NCI-H446 (cell line): ENCODE data around the gene NEK7.

ENCODE experiments used
- DNase-seq, 2 experiments: peaks; one replicate each; lab custom pipeline; 2025; lab: John Stamatoyannopoulos, UW

NEK7 gene

DNA sequence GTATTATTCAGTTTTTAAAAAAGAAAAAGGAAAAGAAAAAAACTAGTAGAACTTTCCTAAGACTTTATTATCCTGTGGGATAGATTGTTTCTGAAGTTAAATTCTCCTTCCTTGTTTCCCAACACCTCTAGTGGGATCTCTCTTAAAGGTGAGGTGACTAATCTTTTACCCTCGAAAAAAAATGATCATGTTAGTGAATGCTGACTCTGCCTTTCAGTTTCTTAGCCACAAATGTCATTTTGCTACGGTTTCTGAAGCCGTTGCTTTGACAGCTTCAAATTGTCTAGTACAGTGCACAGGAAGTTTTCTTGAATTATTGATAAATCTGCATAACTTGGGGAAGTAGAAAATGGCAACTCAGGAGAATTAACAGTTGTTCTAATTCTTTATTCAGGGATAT, 13.0 kb upstream of the NEK7 start:
- DNase-seq: no peak

DNA sequence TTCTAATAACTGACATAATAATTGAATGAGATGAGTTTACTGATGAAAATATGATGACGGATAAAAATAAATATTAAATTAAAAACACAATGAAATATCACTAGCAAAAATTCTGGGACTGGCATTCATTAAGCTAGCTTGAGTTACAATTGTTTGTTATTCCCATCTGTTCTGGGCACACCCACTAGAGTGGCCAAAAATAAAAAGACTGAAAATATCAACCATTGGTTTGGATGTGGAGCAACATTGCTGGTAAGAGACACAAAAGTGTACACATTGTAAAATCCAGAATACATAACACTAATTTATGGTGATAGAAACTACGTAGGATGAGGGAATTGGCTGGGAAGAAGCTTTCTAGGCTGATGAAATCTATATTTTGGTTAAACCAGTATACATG, 9.6 kb upstream of the NEK7 start:
- no peak for DNase-seq

DNA sequence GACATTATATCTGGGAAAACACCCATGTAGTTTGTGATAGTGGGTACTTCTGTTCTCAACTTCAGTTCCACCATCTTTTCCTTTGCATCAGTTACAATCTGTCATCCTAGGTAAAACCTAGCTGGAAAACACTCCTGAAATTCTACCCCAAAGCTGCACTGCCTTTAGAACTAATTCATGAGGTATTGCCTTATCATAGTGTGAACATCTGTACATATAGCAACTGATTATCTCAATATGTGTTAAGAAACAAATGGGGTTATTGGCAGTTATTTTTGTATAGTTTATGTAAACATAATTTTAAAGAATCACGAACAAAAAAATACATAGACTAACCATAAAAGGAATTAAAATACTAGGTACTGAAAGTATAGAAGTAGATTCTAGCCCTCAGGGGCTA, 6.4 kb upstream of the NEK7 start:
- no peak for DNase-seq

DNA sequence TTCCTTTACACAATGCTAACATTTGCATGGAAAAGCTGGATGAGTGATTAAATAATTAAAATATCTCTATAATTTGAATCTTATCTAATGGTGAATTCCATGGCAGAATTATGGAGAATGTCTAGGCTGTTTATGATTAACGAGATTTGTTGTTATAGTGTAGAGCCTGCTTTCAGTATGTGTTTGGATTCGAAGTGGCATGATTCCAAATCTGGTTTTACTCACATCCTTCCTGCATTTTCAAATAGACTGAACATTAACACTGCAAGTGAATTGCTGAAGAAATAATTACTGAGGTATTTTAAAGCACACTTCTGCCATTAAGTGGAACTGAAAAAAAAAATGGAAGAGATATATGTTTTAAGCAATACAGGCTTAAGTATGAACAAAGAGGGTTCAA, 5.1 kb upstream of the NEK7 start:
- peak in 1 of 2 experiments; percentile 29 for DNase-seq

DNA sequence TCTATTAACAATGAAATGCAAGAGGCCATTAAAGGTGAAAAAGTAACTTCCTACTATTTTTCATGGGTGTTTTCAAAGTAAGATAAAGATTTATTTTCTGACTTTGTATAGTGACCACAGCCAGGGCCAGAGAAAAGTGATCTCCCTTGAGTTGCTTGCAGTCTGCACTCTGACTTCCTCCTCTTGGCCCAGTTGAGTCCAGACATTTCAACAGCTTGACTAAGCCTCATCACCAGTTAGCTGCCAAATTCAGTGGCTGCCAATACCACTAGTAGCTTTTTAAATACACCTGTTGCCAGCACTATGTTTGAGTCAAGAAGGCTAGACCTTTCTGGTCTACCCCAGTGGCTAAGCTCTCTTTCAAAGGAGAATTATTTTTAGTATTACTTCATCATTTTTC, 3.7 kb upstream of the NEK7 start:
- peak; percentile 53 to 80 for DNase-seq

DNA sequence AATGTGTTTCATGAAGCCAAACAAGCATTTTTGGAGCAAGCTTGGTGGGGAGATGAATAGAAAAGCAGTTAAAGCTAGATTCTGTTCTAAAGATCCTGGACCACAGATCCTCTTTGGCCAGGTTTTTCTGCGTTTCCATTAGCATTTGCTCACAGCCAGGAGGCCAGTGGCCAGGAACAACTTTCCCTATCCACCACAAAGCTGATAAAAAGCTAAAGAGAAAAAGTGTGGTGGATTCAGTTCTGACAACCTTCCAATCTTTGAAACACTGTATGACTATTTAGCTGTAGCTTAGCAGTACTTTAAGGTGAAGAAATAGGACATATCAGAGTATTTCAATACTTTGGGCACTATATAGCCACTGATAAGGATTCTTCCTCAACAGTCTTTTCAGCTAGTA, 3.0 kb upstream of the NEK7 start:
- DNase-seq: peak in 1 of 2 experiments; percentile 31

DNA sequence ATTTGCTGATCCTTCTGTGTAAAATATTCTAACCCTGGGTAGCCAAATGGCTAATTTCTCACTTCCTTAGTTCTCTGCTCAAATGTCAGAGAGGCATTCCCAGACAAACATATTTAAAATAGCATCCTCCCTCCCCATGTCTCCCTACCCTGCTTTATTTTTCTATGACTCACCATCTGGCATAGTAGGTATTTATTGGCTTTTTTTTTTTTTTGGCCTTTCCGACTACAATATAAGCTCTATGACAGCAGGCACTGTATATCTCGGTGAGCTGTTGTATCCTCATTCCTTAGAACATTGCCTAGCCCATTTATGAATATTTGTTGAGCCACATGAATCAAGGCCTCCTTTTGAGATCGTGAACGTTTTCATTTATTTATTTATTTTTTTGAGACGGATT, 1.5 kb upstream of the NEK7 start:
- peak in 1 of 2 experiments; percentile 76 for DNase-seq

DNA sequence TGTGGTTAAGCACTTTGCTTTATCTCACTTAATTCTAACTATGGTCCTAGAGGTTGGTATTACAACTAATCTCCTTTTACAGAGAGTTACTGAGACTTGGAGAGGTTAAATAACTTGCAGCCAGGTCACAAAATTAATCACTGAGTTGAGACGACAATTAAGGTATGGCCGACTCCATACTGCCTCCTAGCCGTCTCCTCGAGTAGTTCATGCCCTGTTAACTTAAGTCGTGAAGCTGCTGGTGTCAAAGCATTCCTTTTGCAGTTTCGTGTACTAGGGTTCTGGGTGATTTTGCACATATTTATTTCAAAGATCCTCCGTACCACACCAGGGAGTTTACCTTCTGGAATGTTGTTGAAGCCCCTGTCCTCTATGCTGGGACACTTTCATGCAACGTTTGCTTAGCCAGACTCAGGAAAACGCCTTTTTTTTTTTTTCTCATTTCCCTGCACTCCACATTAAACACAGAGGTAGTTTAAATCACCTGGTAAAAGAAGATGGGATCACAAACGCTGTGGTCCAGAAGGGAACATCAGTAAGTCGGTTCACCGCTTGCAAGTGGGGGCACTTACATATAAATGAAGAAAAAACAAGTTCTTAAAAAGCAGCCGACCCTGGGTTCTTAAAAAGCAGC, 570 bp upstream of the NEK7 start:
- peak; percentile 55 to 79 for DNase-seq

DNA sequence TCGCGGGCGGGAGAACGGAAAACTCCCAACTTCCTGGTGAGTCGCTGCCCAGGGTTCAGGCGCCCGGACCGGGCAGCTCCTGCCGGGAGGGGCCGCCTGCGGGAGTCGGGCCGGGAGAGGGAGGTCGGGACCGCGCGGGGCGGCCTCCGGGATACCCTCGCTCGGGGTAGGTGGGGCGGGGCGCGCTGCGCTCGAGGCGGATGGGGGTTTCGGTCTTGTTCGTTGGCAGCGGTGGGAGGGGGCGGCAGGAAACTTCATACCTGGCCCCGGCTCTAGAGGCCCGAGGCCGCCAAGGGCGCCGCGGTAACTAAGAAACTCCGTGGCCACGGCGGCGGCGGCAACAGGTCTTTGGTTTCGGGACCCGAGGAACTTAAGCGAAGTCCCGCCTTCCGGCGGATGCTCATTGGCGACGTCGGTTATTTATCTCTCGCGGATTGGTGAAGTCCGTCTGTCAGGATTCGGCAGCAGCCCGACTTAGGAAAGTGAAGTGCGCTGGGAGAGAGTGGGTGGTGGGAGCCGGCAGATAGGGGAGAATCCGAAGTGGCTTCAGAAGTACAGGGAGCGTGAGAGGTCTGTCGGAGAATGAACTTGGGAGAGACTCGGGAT, 546 bp downstream of the NEK7 start:
- peak; percentile 85 to 95 for DNase-seq

DNA sequence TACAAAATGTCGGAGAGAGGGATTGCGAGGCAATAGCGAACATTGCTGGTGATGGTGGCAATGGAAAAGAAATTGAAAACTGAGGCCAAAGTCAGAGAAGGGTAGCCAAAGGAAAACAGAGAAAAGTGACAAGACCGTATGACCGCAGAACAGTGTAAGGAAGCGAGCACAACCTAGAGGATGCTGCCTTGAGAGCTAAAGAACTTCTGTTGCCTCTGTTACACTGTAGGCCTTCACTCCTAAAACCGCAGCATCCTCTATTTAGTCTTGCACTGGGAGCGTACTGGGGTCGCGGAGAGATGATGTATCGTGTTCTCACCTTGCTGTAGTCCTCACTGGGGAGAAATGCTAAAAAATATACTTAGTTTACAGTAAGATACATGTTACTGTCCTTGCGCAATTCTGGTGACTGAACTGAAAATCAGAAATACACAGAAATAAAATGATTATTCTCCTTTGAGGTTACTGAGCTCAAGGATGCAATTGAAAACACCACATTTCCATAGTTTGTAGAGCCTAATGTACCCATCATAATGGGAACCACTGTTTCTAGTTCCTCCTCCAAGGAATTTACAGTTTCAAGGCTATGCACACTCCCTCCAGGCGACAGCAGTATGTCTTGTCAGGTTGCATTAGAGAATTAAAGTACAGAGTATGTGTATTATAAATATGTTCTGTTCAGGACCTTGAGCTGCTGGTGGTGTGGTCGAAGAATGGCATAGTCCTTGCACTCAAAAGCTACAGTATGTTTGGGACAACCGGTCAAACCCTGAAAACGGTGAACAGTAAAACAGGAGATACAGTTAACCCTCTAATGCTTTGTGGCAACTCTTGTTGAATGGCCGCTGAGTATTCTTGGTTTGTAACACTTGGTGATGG, 1.3 kb downstream of the NEK7 start:
- DNase-seq: peak in 1 of 2 experiments; percentile 54

DNA sequence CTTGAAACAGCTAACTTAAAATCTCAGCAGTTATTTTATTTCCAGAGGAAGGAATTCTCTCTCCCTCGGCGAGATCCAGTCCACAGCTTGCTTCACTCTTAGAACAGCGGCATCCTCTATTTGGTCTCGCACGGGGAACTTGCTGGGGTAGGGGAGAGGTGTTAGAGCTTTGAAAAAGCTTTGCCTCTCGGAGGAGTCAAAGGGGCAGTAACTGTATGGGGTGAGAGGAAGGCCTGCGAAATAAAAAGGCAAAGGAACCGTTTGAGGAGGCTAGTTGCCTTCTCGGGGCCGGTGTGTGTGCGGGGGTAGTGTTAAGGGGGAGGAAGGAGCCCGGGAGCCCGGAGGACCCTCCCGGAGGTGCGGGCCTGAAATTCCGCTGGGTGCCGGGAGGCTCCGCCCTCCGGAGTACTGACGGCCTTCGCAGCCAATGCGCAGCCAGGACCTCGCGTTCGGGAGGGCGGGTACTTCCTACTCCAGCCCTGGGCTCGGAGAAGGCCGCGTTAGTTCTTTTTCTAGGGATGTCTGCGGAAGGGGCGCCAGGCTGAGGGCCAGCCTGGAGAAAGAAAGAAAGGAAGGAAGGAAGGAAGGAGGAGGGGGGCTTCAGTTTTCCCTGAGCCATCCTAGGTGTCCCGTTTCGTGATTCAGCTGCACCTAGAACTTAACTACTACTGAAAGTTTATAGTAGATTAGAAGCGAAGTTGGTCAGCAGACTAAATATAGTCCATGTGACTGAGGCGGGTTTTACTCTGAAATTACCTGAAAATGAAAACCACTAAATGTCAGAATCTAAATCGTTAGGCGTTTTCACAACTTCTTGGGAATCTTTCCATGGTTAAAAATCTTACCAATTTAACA, 2.2 kb downstream of the NEK7 start:
- peak; percentile 88 to 95 for DNase-seq

DNA sequence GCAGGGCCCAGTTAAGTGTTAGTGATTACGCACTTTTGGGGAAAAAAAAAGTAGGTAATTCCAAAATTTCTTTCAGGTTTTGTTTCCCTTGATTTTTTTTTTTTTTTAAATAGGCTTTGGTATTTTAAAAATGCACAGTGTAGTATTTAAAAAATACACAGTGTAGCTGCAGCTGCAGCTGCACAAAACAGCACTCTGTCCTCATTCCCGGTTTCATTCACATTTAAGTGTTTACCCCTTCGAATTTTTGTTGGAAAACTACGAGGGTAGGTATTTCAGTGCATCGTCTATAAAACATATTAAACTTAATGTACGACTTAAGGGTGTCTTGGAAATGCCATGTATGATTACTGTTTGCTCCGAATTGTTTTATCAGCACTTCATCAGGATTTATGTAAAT, 3.4 kb downstream of the NEK7 start:
- no peak for DNase-seq

DNA sequence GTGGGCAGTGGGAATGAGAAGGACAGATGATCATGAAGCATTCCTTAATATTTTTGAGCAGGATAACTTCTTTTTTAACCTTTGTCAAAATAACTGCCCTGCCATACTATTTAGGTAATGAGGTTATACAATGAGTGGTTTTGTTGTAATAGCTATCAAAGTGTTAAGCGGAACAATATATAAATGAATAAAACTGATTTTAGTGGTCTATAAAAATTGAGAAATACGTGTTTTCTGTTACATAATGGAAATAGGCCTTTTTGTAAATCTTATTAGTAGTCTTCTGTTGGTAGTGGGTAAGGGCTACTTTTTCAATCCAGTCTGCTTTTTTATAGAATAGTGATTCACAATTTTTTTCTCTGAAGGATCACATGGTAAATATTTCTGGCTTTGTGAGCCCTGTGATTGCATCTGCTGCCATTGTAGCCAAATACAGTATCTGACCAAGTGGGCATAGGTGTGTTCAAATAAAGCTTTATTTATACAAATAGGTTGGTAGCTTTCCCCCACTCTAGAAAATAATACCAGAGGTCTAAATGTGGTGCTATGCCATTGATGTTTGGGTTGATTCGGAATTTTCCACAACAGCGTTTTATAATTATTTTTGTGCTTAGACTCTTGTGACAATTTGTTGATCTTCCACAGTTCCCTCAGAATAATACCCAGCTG, 4.3 kb downstream of the NEK7 start:
- no peak for DNase-seq

DNA sequence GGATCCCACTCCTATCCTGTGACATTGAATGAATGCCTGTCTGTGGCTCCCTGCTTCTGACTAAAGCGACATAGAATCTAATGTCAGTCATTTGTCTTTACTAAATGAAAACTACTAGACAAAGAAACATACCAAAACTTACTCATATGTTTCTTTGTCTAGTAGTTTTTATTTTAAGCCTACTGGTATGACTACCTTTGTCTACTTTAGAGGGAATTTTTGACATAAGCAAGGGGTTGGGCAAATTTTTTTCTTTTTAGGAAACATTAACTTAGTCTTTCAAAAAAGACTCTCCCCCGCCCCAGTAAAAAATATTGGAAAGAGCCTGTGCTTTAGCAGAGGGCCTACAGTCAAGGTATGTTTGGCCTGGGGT, 4.9 kb downstream of the NEK7 start:
- DNase-seq: no peak

DNA sequence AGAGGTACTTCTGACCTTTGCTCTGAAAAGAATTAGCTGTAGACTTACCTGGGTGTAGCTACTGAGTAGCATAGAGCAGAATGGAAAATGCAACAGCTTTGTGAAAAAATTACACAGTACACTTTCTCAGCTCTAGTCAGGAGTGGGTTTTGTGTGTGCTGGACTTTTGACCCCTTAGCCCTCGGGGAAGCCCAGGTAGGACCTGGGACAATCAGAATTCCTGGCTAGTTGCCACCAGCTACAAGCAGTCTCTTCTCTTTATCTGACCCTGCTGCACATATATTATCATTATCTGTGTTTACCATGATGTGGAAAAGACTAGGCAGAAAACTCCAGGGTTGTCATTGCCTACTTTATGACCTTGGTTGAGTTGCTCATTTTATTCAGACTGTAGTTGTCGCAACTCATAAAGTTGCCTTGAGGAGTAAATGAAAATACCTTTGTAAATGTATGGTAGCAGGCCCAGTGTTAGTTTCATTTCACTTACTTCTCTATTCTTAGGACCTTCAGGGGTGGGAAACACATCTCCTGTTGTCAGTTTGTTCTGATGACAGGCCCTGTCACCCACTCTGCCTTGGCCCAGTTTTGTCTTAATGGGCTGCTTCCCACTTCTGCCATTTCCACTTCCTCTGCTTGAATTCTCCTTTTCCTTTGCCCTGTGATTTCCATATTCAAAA, 5.4 kb downstream of the NEK7 start:
- DNase-seq: no peak

DNA sequence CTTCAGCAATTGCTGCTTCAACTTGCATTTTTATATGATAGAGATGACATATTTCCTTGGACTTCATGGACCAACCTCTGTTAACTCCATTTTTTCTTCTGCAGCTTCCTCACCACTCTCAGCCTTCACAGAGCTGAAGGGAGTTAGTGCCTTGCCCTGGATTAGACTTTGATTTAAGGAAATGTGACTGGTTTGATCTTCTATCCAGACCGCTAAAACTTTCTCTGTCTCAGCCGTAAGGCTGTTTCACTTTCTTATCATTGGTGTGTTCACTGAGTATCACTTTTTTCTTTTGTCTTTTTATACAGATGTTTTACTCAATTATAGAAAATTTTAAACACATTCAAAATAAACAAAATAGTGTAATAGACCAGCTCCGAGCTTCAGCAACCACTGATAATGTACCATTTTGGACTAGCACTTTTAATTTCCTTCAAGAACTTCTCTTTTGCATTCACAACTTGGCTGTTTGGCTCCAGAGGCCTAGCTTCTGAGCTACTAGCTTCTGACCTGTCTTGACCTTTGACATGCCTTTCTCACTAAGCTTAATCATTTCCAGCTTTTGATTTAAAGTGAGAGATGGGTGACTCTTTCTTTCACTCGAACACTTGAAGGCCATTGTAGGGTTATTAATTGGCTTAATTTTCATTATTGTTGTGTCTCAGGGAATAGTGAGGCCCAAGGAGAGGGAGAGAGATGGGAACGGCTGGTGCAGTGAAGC, 9.3 kb downstream of the NEK7 start:
- DNase-seq: no peak

DNA sequence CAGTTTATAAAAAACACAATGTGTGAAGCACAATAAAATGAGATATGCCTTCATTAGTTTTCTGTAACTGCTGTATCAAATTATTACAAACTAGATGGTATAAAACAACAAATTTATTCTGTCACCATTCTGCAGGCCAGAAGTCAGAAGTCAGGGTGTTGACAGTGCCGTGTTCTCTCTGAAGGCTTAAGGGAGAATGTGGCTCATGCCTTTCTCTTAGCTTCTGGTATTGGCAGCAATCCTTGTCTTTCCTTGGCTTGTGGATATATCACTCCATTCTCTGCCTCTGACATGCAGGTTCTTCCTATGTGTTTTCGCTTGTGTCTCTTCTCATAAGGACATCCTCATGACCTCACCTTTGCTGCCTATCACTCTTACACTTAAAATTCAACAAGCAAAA, 10.1 kb downstream of the NEK7 start:
- no peak for DNase-seq

DNA sequence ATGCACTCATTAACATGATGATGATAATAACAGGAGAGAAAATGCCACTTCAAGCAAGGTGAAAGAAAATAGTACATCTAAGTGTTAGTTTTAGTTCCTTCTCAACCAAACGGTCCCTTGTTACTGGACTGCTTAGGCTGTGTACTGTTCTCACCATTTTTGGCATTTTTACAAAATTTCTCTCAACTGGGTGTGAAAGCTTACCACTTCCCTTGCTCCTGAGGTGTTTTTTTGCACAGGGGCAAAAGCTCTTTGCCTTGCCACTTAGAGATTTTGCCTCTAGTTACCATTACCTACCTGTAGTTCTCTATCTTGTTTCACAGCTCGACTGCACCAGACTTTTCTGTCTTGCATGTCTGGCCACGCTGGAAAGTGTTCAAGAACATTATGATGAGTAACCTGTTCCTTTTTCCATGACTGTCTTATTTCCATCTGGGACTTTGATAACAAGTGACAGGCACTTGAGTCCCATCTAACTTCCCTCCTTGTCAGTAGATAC, 10.7 kb downstream of the NEK7 start:
- DNase-seq: peak in 1 of 2 experiments; percentile 23

DNA sequence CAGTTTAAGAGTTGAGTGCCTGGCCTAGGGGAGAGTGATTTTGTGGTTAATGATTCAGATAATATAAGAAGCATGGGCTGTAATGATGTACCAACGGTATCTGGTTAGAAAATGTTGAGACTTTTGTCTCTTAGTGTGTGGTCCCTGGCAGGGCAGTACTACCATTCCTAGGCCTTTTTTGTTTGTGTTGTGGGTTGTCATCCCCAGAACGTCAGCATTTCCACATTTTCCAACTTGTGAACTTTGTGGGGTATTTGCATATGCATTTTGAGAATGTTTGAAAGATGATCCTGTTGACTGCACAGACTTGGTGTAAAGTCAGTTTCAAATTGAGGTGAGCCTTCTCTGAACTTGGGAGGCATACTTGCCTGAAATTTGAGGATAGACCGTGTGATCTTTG, 11.4 kb downstream of the NEK7 start:
- DNase-seq: no peak

DNA sequence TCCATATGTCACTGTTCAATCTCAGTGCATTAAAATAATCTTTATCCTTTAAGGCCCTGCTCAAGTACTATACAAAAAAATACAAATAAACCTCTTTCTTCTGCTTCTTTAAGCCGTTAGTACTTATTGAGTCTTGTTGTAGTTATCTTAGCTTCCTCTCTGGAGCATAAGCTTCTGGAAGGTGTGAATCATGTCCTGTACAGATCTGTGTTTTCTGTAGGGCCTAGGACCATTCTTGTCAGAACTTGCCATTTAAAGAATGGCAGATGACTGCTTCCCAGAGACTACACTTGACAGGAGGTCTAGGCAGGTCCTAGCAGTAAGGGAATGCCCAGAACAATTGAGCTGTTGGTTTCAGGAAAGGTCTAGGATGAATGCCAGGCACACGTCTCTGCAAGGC, 12.9 kb downstream of the NEK7 start:
- no peak for DNase-seq
